ENCODE measurements around the gene TNPO1. TPM values are rescaled to one million over a fixed set of nuclear protein-coding genes. Genes with fewer than 3 reads are reported as not detected.
"Not testable (repeated sequence)": the region's sequence is repeated elsewhere in the genome, so short reads cannot be mapped to it uniquely, and the experiment has no call there.

TNPO1 gene
- total RNA-seq = 10 to 100 TPM; 92.0 to 95.4 TPM

DNA sequence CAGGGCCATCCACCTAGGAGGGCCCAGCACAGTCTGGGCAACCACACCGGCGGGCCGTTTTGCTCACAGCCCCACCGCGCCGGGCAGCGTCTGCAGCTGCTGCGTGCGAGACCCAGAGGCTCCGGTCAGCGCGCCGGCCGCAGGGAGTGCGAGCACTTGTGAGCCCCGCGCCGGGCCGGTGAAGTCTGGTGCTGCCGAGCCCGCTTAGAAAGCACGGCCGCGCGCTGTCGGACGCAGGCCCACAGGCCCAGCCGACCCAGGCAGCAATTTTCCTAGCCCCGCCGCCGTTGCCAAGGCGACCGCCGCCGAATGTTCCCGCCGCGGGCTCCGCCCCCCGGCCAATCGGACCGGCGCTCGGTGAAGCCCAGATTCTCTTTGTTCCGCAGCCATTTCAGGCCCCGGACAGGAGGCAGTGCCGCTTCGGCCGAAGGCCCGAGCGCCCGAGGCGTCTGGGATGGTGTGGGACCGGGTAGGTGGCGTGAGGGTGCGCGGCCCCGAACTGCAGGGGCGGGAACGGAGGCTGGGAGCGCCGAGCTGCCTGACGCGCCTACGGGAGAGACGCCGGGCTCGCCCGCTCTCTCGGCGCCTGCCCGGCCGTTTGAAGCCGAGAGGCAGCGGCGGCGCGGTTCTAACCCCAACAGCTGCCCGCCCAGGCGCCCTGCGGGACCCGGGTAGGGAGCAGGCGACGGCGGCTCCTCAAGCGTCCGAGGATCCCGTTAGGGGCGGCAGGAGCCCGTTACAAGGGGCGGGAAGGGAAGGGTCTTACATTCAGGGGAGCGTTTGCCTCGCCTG lies at the start of gene TNPO1:
Gene TNPO1, plus strand, starts transcription at position 378 of the 792 bp plus-strand sequence. Its CDS starts 77 bp downstream, at position 455.
- intact Hi-C loops (cut with micrococcal nuclease) = loop anchor here (1.0 to 5.0 kb wide), 2 partner anchors 32 to 141 kb away; partner anchors contain the start of gene FCHO2
- Mint-ChIP-seq H3K4me3 (peak within 1 kb of the TSS; percentile 88), H3K27me3 (peaks cover 14% of the 10 kb centered on the region), H3K4me1 (ENCODE audit: low read depth) (peaks cover 15% of the 10 kb centered on the region), H3K27ac (peak within 1 kb of the TSS; percentile 85), H3K36me3 (no peaks in the 10 kb centered on the region), H3K9me3 (no peaks in the 10 kb centered on the region)
- CTCF ChIA-PET = interaction anchor here (0.8 to 4.5 kb wide), 3 partner anchors 26 to 206 kb away, joined by 3 to 57 read pairs (median 20); no protein-coding TSS in a partner anchor
- POLR2A ChIA-PET = interaction anchor here (1.6 to 3.0 kb wide), 2 partner anchors 32 to 497 kb away, joined by 8 to 31 read pairs; partner anchors contain the start of genes MRPS27 and PTCD2
- DNase-seq = peak; percentile 89

DNA sequence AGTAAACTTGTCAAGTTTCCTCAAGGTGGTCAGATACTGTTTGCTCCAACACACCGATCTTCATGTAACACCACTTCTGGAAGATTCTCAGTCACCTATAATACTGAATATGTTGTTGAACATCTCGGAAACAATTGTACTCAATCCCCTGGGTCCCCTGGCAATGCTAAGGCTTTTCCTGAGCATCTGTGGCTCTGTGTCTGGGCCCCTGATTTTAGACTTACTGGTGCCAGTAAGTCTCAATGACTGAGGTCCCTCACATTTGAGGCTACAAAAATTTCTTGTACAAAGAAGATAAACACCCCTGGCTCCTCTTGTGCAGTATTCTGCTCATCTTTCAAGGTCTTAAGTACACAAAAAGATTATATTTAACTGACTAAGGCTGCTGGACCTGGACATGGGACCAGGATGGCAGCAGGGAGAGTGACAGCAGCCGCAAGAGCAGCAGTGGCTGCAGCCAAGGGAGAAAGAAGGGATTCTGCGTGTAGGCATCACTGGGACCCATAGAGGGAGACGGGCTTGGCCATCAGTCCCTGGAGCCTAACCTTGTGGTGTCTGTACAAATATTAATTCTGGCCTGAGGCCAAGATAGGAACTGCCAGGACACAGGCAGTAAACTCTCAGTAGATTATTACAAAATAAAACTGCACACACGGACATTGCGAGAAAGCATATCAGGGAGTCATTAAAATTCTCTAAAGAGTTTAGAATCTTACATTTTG lies 49.0 kb upstream of the TNPO1 start:
- H3K36me3 Mint-ChIP-seq = no peaks in the 10 kb centered on the region
- H3K4me1 Mint-ChIP-seq (ENCODE audit: low read depth) = no peaks in the 10 kb centered on the region
- ChIA-PET POLR2A (no interaction called here), CTCF (no interaction called here)
- intact Hi-C loops (cut with micrococcal nuclease) = no loop called here
- no peak for DNase-seq
- H3K9me3 Mint-ChIP-seq = no peaks in the 10 kb centered on the region
- no peak overlapping the region for H3K27ac Mint-ChIP-seq
- peaks cover 12% of the 10 kb centered on the region for H3K27me3 Mint-ChIP-seq
- no peak overlapping the region for H3K4me3 Mint-ChIP-seq

DNA sequence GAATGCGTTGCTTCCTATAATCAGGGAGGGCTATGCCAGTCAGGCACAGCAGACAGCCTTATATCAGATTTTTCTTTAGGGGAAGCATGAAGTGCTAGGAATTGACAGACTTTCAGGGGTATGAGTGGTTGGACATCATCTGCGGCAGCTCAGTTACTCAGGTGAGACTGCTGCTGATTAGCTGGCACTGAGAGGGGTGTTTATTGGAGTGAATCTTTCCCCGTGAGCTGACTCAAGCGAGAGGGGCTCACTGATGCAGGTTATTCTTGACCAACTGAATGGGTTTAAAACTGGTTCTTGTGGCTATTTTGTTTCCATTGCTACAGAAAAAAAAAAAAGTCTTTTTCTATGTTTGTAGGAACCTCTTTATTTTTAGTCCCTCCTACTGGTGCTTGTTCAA lies 46.2 kb upstream of the TNPO1 start:
- intact Hi-C loops (cut with micrococcal nuclease) = no loop called here
- ChIA-PET POLR2A (no interaction called here), CTCF (no interaction called here)
- DNase-seq = no peak
- no peaks in the 10 kb centered on the region for H3K36me3 Mint-ChIP-seq
- H3K4me3 Mint-ChIP-seq = no peak overlapping the region
- no peaks in the 10 kb centered on the region for H3K9me3 Mint-ChIP-seq
- no peak overlapping the region for H3K27ac Mint-ChIP-seq
- peaks cover 12% of the 10 kb centered on the region for H3K27me3 Mint-ChIP-seq
- no peaks in the 10 kb centered on the region for H3K4me1 Mint-ChIP-seq (ENCODE audit: low read depth)

DNA sequence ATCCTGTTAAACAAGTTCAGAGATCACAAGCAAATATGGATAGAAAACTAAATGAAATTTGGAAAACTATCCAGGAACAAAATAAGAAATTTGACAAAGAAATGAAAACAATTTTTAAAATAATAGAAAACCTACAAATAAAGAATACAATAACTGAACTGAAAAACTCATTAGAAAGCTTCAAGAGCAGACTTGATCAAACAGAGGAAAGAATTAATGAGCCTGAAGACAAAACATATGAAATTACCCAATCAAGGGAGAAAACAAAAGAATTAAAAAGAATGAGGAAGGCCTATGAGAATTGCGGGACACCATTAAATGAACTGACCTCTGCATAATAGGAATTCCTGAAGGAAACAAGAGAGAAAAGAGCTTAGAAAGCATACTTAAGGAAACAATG lies 39.8 kb upstream of the TNPO1 start:
- DNase-seq = no peak
- Mint-ChIP-seq H3K27me3 (peaks cover 15% of the 10 kb centered on the region), H3K27ac (no peak overlapping the region), H3K9me3 (peaks cover 38% of the 10 kb centered on the region), H3K36me3 (peaks cover 11% of the 10 kb centered on the region), H3K4me3 (no peak overlapping the region), H3K4me1 (ENCODE audit: low read depth) (no peaks in the 10 kb centered on the region)
- ChIA-PET POLR2A (no interaction called here), CTCF (no interaction called here)
- intact Hi-C loops (cut with micrococcal nuclease) = no loop called here

DNA sequence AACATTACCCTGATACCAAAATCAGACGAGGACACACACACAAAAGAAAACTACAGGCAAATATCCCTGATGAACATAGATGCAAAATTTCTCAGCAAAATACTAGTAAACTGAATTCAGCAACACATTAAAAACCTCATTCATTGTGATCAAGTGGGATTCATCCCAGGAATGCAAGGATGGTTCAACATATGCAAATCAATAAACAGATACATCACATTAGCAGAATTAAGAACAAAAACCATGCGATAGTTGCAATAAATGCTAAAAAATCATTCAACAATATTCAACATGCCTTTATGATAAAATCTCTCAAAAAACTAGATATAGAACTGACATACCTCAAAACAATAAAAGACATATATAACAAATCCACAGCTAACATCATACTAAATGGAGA lies 36.9 kb upstream of the TNPO1 start:
- no peak for DNase-seq
- peaks cover 38% of the 10 kb centered on the region for H3K9me3 Mint-ChIP-seq
- H3K27ac Mint-ChIP-seq = no peak overlapping the region
- H3K36me3 Mint-ChIP-seq = peaks cover 11% of the 10 kb centered on the region
- no peak overlapping the region for H3K4me3 Mint-ChIP-seq
- ChIA-PET CTCF (no interaction called here), POLR2A (no interaction called here)
- H3K4me1 Mint-ChIP-seq (ENCODE audit: low read depth) = no peaks in the 10 kb centered on the region
- H3K27me3 Mint-ChIP-seq = peaks cover 15% of the 10 kb centered on the region
- intact Hi-C loops (cut with micrococcal nuclease) = no loop called here

DNA sequence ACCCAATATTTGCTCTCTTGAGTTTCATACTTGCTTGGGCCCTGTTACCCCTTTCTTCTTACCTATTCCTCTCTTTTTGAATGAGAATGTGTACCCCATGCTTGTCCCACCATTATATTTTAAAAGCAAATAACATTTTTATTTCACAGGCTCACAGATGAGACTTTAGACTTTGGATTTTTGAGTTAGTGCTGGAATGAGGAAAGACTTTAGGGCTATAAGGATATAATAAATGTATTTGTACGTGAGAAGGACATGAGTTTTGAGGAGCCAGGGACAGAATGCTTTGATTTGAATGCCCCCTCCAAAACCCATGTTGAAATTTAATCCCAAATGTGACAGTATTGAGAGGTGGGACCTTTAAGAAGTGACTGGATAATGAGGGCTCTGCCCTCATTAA lies 33.1 kb upstream of the TNPO1 start:
- H3K27ac Mint-ChIP-seq = no peak overlapping the region
- intact Hi-C loops (cut with micrococcal nuclease) = no loop called here
- H3K4me3 Mint-ChIP-seq = no peak overlapping the region
- CTCF ChIA-PET = interaction anchor here (0.9 to 1.1 kb wide), 2 partner anchors 9 to 35 kb away, joined by 4 read pairs; no protein-coding TSS in a partner anchor
- peaks cover 7% of the 10 kb centered on the region for H3K27me3 Mint-ChIP-seq
- DNase-seq = no peak
- no peaks in the 10 kb centered on the region for H3K4me1 Mint-ChIP-seq (ENCODE audit: low read depth)
- POLR2A ChIA-PET = no interaction called here
- peaks cover 6% of the 10 kb centered on the region for H3K36me3 Mint-ChIP-seq
- peaks cover 18% of the 10 kb centered on the region for H3K9me3 Mint-ChIP-seq

- Mint-ChIP-seq H3K27ac (no peak overlapping the region), H3K36me3 (peaks cover 2% of the 10 kb centered on the region), H3K27me3 (peaks cover 7% of the 10 kb centered on the region), H3K4me1 (ENCODE audit: low read depth) (no peaks in the 10 kb centered on the region), H3K9me3 (peaks cover 12% of the 10 kb centered on the region), H3K4me3 (no peak overlapping the region)
- ChIA-PET POLR2A (no interaction called here), CTCF (interaction anchor here (0.9 kb wide), 1 partner anchor 8 kb away, joined by 4 read pairs; no protein-coding TSS in a partner anchor)
- DNase-seq = no peak
- intact Hi-C loops (cut with micrococcal nuclease) = no loop called here
These were observed 32.3 kb upstream of the TNPO1 start for GRCh38 chr5:72784129-72784528.

GRCh38 chr5:72785801-72786200 lies 30.7 kb upstream of the TNPO1 start:
- peaks cover 7% of the 10 kb centered on the region for H3K27me3 Mint-ChIP-seq
- no peaks in the 10 kb centered on the region for H3K4me1 Mint-ChIP-seq (ENCODE audit: low read depth)
- no peak overlapping the region for H3K4me3 Mint-ChIP-seq
- no peaks in the 10 kb centered on the region for H3K9me3 Mint-ChIP-seq
- no peaks in the 10 kb centered on the region for H3K36me3 Mint-ChIP-seq
- H3K27ac Mint-ChIP-seq = no peak overlapping the region
- no peak for DNase-seq
- ChIA-PET POLR2A (no interaction called here), CTCF (no interaction called here)
- intact Hi-C loops (cut with micrococcal nuclease) = no loop called here

- Mint-ChIP-seq H3K4me3 (no peak overlapping the region), H3K27me3 (peaks cover 5% of the 10 kb centered on the region), H3K27ac (no peak overlapping the region), H3K36me3 (no peaks in the 10 kb centered on the region), H3K4me1 (ENCODE audit: low read depth) (no peaks in the 10 kb centered on the region), H3K9me3 (no peaks in the 10 kb centered on the region)
- POLR2A ChIA-PET = no interaction called here
- no peak for DNase-seq
- intact Hi-C loops (cut with micrococcal nuclease) = no loop called here
- CTCF ChIA-PET = no interaction called here
These were observed 29.8 kb upstream of the TNPO1 start for GRCh38 chr5:72786676-72787075.

DNA sequence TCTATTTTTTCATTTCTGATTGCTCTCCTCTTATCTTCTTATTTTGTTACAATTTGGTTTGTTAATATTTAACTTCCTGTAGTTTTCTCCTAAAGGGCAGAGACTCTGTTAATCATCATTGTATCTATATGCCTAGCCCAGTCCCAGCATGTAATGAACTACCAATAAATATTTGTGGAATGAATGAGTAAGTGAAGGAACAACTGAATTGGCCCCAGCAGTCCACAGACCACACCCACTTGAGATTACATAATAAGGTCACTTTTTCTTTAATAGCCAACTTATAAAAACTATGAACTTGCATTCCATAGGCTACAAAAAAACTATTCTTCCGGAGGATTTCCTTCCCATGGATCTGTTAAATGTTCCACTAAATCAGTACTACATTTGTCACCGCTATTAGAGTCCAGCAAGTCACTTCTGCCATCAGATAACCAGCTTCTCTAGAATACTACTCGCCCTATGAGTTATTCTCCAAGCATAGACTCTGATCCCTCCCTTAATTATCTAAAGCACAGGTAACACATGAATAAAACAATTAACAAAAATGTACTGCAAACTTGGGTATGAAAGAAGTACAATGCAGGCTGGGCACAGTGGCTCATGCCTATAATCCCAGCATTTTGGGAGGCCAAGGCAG lies 27.5 kb upstream of the TNPO1 start:
- ChIA-PET POLR2A (interaction anchor here (0.5 kb wide), 1 partner anchor 1752 kb away, joined by 4 read pairs; no protein-coding TSS in a partner anchor), CTCF (no interaction called here)
- intact Hi-C loops (cut with micrococcal nuclease) = no loop called here
- Mint-ChIP-seq H3K27ac (no peak overlapping the region), H3K27me3 (peaks cover 7% of the 10 kb centered on the region), H3K4me1 (ENCODE audit: low read depth) (no peaks in the 10 kb centered on the region), H3K4me3 (no peak overlapping the region), H3K36me3 (no peaks in the 10 kb centered on the region), H3K9me3 (no peaks in the 10 kb centered on the region)
- DNase-seq = no peak

GRCh38 chr5:72790186-72790585 lies 26.3 kb upstream of the TNPO1 start:
- POLR2A ChIA-PET = no interaction called here
- Mint-ChIP-seq H3K27ac (no peak overlapping the region), H3K9me3 (no peaks in the 10 kb centered on the region), H3K4me3 (no peak overlapping the region), H3K36me3 (no peaks in the 10 kb centered on the region), H3K4me1 (ENCODE audit: low read depth) (no peaks in the 10 kb centered on the region), H3K27me3 (peaks cover 8% of the 10 kb centered on the region)
- intact Hi-C loops (cut with micrococcal nuclease) = no loop called here
- CTCF ChIA-PET = no interaction called here
- DNase-seq = no peak

DNA sequence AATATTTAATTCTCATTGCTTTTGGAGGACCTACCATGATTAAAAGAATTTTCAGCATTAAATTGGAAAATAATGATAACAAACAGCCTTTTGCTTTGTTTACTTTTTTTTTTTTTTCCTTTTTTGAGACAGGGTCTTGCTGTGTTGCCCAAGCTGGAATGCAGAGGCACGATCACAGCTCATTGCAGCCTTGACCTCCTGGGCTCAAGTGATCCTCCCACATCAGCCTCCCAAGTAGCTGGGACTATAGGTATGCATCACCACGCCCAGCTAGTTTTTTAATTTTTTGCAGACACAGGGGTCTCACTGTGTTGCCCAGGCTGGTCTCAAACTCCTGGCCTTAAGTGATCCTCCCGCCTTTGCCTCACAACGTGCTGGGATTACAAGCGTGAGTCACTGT lies 23.8 kb upstream of the TNPO1 start:
- intact Hi-C loops (cut with micrococcal nuclease); H3K4me3 Mint-ChIP-seq; POLR2A ChIA-PET; H3K27ac Mint-ChIP-seq; H3K9me3 Mint-ChIP-seq; H3K4me1 Mint-ChIP-seq (ENCODE audit: low read depth); H3K27me3 Mint-ChIP-seq; DNase-seq; H3K36me3 Mint-ChIP-seq: not testable (repeated sequence)
- CTCF ChIA-PET = interaction anchor here (1.1 kb wide), 1 partner anchor 9 kb away, joined by 4 read pairs; no protein-coding TSS in a partner anchor
